ENCODE results near the gene DCAF16.

DNA sequence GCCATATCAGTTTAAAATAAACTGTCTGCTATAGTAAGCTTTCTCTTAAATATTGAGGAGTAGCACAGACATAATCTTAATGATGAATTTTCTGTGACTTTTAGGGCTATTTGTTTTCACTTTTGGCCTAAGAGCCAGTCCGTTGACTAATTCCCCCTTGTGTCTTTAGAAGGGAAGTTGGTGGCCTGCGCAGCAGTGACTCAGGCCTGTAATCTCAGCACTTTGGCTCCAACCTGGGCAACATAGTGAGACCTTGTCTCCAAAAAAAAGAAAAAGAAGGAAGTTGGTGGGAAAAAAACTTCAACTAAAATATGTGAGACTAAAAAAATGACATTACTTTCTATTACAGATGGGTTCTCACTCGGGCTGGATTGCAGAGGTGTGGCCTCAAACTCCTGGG, 3.6 kb upstream of the DCAF16 start:
- TF ChIP-seq, protein P1, sequence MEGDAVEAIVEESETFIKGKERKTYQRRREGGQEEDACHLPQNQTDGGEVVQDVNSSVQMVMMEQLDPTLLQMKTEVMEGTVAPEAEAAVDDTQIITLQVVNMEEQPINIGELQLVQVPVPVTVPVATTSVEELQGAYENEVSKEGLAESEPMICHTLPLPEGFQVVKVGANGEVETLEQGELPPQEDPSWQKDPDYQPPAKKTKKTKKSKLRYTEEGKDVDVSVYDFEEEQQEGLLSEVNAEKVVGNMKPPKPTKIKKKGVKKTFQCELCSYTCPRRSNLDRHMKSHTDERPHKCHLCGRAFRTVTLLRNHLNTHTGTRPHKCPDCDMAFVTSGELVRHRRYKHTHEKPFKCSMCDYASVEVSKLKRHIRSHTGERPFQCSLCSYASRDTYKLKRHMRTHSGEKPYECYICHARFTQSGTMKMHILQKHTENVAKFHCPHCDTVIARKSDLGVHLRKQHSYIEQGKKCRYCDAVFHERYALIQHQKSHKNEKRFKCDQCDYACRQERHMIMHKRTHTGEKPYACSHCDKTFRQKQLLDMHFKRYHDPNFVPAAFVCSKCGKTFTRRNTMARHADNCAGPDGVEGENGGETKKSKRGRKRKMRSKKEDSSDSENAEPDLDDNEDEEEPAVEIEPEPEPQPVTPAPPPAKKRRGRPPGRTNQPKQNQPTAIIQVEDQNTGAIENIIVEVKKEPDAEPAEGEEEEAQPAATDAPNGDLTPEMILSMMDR (IDR thresholded peaks at IDR 0.05) = no peak
- TF ChIP-seq EZH2 (IDR thresholded peaks at IDR 0.05; ENCODE audit: borderline replicate concordance, insufficient read depth, low read depth, low read length, poor library complexity, severe bottlenecking) = no peak
